GM12865 (cell line): ENCODE measurements around the gene PGM1.

ENCODE experiments used
- DNase-seq: peaks from one replicate; pipeline ENCODE4 v3.0.0; 2010; ENCODE audit warnings: low read depth
- H3K4me3 ChIP-seq: 2 replicates; pipeline ENCODE4 v1.5.1; 2011; ENCODE audit warnings: mild to moderate bottlenecking, low read depth, low read length, control low read depth
- CTCF ChIP-seq: IDR thresholded peaks from 2 replicates; pipeline ENCODE4 v1.5.1; 2011; ENCODE audit warnings: low read length, control low read depth, low read depth, inconsistent platforms; ENCODE audit not compliant: insufficient read depth; ENCODE audit errors: missing control alignments

The PGM1 gene

DNA sequence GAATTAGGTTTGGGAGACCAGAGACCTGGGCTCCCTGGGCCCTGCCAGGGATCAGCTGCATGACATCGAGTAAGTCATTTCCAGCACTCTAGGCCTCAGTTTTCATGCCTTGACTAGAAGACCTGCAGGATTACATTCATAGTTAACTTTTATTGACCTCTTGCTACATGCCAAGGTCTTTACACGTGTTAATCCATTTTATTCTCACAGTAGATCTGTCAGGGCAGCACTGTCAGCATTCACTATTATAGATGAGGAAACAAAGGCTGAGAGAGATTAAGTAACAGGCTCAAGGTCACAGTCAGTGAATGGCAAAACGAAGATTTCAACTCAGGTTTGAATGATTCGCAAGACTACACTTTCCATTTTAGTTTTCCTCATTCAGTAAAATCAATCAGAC is 37.0 kb downstream of the PGM1 start:
- no peak for DNase-seq
- no peak overlapping the region for H3K4me3 ChIP-seq

DNA sequence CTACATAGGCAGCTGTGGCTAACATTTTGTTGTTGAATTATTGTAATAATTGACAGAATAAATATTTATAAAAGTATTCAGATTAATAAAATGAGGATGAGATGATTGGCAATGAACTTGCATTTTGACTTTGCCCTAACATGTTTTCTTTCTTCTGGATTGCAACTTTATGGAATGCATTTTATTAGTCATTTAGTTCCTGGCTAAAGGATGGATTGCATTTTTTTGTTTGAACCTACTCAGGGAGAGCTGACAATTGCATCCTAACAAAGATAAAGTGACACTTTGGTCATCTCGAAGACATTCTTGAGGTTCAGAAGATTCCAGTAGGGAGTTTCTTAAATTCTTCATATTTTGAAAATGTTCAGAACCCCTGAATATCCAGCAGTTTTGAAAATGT is 37.5 kb downstream of the PGM1 start:
- no peak overlapping the region for H3K4me3 ChIP-seq
- DNase-seq, result no peak
- TF ChIP-seq CTCF, result no peak

More for the DNA sequence above, 37.0 kb downstream of the PGM1 start:
- TF ChIP-seq CTCF, result no peak

DNA sequence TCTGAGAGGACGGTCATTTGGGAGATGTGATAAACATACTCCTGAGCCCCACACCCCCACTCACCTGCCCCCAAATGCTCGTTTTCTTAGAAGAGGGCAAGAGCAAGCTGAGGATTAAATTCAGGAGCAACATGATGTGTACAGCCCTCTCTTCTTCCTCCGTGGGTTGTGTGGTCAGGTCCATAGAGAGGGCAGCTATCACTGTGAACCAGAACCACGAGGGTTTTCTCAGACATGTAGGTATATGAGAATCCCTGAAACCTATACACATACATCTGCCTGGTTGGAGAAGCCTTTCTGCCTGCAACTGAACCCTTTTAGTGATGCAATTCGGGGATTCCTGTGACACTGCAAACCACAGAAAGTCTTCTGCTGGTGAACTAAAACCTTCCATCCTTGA is 38.9 kb downstream of the PGM1 start:
- no peak for DNase-seq

GRCh38 chr1:63633281-63633680 is 40.1 kb downstream of the PGM1 start:
- H3K4me3 ChIP-seq, result no peak overlapping the region
- DNase-seq, result no peak
- TF ChIP-seq CTCF, result no peak

More for the DNA sequence above, 38.9 kb downstream of the PGM1 start:
- TF ChIP-seq CTCF, result no peak
- no peak overlapping the region for H3K4me3 ChIP-seq

DNA sequence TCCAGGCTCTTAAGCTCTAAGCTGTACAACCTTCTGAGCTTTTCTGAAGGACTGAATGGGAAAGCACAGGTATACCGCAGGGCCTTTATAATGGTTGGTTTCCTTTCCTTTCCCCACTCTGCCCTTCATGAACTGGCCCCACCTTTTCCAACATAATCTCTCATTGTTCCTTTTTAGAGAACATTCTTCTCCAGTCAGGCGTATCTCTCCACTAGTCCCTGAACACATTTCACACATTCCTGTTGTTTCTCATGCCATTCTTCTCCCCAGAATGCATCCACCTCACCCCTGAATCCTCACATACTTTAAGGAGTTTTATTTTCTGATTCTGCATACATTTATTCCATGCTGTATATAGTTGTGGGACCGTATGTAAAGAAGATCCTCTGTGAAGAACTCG is 41.3 kb downstream of the PGM1 start:
- H3K4me3 ChIP-seq, result no peak overlapping the region
- no peak for DNase-seq
- no peak for TF ChIP-seq CTCF

GRCh38 chr1:63635681-63636080 is 42.5 kb downstream of the PGM1 start:
- DNase-seq, result no peak
- TF ChIP-seq CTCF, result no peak

More at GRCh38 chr1:63635681-63636080, 42.5 kb downstream of the PGM1 start:
- no peak overlapping the region for H3K4me3 ChIP-seq
